Measurements from ENCODE around the gene DOCK10. TPM values are rescaled to one million over a fixed set of nuclear protein-coding genes. Genes with fewer than 3 reads are reported as not detected.

Gene DOCK10
- total and polyA plus RNA-seq, 9 of the 15 experiments (the other 6 are each of a cell fraction or from before 2014, with no cell fraction given) = 0.01 to 0.87 (median 0.18) TPM

DNA sequence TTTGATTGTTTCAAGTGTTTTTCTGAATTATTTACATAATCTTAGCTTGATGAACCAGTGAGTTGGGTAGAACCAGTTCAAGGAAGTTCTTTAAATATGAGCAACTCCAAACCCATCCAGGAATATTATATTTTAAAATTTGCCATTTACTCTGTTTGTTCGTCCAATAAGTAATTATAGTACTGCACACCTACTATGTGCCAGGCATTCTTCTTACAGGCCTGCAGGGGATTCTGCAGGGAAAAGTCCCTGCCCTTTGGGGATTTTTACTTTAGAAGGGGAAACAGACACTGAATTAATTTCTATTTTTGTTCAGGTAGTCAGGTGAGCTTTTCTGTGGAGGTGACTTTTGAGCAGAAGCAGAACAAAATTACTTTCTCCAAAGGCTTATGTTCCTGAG, 146.9 kb downstream of the DOCK10 start (continued):
- TF ChIP-seq MYNN (IDR thresholded peaks at IDR 0.05) = no peak
- TF ChIP-seq MYNN (CRISPR knock-in tag; IDR thresholded peaks at IDR 0.05) = no peak
- TF ChIP-seq ZNF239 (CRISPR knock-in tag; IDR thresholded peaks at IDR 0.05) = no peak
- no peak for TF ChIP-seq SMARCB1 (IDR thresholded peaks at IDR 0.05; ENCODE audit: insufficient read length, low read depth)

DNA sequence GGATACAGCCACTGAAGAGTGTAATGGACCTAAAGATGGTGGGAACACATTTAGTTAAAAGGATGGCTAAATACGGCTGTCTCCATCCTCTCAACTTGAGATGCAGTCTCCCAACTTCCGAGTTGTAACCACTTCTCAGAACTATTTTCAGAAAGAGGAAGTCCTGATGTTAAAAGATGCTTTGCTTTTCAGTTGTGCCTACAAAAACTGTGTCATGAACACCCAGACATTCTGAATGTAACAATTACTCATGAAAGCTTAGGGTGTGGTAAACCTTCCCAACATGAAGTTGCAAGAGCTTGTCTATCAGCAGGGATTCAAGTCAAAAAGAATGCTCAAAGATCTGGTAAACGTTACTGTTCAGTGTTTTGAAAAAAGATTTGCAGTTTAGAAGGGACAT, 147.9 kb downstream of the DOCK10 start:
- no peaks in the 10 kb centered on the region for H3K27me3 ChIP-seq (ENCODE audit: control insufficient read depth in 2 of 2, insufficient read depth in 2 of 2, low read length in 2 of 2)
- H3K27ac ChIP-seq (ENCODE audit: extremely low read depth, low read depth, low read length) = no peak overlapping the region
- no peaks in the 10 kb centered on the region for H3K9me1 ChIP-seq (ENCODE audit: control insufficient read depth, insufficient read depth, low read length)
- no peak overlapping the region for H3K9ac ChIP-seq (ENCODE audit: insufficient read depth in 1 of 2, low read depth in 2 of 2, low read length in 2 of 2)
- CTCF ChIA-PET (ENCODE audit: low intra/inter-chr PET ratio) = no interaction called here
- H3K36me3 ChIP-seq (ENCODE audit: control insufficient read depth, insufficient read depth, low read length) = no peaks in the 10 kb centered on the region
- H3K4me3 ChIP-seq = no peak overlapping the region
- intact Hi-C loops (cut with micrococcal nuclease) = no loop called here
- ATAC-seq (no peak), FAIRE-seq (no peak), DNase-seq (ENCODE audit: extremely low read depth in 1 of 4, low spot score in 3 of 4) (no peak)
- H3K4me2 ChIP-seq (ENCODE audit: insufficient read depth, low read length) = no peak overlapping the region
- H3K79me2 ChIP-seq (ENCODE audit: control insufficient read depth, insufficient read depth, low read length) = no peaks in the 10 kb centered on the region
- H3K4me1 ChIP-seq (replicated peaks in 1 of 2; ENCODE audit: control insufficient read depth in 2 of 2, insufficient read depth in 2 of 2, low read length in 2 of 2) = no peaks in the 10 kb centered on the region
- POLR2A ChIA-PET = no interaction called here
- in situ Hi-C loops (cut with MboI) = no loop called here
- H4K20me1 ChIP-seq (replicated peaks; ENCODE audit: control insufficient read depth, insufficient read depth, low read length) = no peaks in the 10 kb centered on the region
- WGBS (ENCODE audit: insufficient coverage, low coverage, missing lambda C conversion rate) = 0% methylated on average over 3 of the region's 3 CpGs
- no peak overlapping the region for H2AFZ ChIP-seq (ENCODE audit: low read depth, low read length)
- H3K9me3 ChIP-seq (replicated peaks; ENCODE audit: control insufficient read depth, insufficient read depth, low read depth, low read length) = no peaks in the 10 kb centered on the region
- no TSS peak for BruUV-seq (replicated peaks)
- TF ChIP-seq TCF7 (IDR thresholded peaks at IDR 0.05; ENCODE audit: borderline replicate concordance) (no peak), ZNF699 (CRISPR knock-in tag; IDR thresholded peaks at IDR 0.05; ENCODE audit: insufficient replicate concordance) (no peak), ZNF507 (tag; conservative IDR thresholded peaks at IDR 0.05) (no peak), EP400 (IDR thresholded peaks at IDR 0.05) (no peak), GTF2A2 (tag; IDR thresholded peaks at IDR 0.05) (no peak)
- TF ChIP-seq, protein P1, sequence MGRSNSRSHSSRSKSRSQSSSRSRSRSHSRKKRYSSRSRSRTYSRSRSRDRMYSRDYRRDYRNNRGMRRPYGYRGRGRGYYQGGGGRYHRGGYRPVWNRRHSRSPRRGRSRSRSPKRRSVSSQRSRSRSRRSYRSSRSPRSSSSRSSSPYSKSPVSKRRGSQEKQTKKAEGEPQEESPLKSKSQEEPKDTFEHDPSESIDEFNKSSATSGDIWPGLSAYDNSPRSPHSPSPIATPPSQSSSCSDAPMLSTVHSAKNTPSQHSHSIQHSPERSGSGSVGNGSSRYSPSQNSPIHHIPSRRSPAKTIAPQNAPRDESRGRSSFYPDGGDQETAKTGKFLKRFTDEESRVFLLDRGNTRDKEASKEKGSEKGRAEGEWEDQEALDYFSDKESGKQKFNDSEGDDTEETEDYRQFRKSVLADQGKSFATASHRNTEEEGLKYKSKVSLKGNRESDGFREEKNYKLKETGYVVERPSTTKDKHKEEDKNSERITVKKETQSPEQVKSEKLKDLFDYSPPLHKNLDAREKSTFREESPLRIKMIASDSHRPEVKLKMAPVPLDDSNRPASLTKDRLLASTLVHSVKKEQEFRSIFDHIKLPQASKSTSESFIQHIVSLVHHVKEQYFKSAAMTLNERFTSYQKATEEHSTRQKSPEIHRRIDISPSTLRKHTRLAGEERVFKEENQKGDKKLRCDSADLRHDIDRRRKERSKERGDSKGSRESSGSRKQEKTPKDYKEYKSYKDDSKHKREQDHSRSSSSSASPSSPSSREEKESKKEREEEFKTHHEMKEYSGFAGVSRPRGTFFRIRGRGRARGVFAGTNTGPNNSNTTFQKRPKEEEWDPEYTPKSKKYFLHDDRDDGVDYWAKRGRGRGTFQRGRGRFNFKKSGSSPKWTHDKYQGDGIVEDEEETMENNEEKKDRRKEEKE (IDR thresholded peaks at IDR 0.05; ENCODE audit: borderline replicate concordance in 1 of 2, control insufficient read depth in 1 of 2, low read depth in 2 of 2, low read length in 1 of 2) = no peak
- TF ChIP-seq, protein P2, sequence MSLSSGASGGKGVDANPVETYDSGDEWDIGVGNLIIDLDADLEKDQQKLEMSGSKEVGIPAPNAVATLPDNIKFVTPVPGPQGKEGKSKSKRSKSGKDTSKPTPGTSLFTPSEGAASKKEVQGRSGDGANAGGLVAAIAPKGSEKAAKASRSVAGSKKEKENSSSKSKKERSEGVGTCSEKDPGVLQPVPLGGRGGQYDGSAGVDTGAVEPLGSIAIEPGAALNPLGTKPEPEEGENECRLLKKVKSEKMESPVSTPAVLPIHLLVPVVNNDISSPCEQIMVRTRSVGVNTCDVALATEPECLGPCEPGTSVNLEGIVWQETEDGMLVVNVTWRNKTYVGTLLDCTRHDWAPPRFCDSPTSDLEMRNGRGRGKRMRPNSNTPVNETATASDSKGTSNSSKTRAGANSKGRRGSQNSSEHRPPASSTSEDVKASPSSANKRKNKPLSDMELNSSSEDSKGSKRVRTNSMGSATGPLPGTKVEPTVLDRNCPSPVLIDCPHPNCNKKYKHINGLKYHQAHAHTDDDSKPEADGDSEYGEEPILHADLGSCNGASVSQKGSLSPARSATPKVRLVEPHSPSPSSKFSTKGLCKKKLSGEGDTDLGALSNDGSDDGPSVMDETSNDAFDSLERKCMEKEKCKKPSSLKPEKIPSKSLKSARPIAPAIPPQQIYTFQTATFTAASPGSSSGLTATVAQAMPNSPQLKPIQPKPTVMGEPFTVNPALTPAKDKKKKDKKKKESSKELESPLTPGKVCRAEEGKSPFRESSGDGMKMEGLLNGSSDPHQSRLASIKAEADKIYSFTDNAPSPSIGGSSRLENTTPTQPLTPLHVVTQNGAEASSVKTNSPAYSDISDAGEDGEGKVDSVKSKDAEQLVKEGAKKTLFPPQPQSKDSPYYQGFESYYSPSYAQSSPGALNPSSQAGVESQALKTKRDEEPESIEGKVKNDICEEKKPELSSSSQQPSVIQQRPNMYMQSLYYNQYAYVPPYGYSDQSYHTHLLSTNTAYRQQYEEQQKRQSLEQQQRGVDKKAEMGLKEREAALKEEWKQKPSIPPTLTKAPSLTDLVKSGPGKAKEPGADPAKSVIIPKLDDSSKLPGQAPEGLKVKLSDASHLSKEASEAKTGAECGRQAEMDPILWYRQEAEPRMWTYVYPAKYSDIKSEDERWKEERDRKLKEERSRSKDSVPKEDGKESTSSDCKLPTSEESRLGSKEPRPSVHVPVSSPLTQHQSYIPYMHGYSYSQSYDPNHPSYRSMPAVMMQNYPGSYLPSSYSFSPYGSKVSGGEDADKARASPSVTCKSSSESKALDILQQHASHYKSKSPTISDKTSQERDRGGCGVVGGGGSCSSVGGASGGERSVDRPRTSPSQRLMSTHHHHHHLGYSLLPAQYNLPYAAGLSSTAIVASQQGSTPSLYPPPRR (CRISPR knock-in tag; IDR thresholded peaks at IDR 0.05; ENCODE audit: borderline replicate concordance) = no peak
- TF ChIP-seq, protein P3, sequence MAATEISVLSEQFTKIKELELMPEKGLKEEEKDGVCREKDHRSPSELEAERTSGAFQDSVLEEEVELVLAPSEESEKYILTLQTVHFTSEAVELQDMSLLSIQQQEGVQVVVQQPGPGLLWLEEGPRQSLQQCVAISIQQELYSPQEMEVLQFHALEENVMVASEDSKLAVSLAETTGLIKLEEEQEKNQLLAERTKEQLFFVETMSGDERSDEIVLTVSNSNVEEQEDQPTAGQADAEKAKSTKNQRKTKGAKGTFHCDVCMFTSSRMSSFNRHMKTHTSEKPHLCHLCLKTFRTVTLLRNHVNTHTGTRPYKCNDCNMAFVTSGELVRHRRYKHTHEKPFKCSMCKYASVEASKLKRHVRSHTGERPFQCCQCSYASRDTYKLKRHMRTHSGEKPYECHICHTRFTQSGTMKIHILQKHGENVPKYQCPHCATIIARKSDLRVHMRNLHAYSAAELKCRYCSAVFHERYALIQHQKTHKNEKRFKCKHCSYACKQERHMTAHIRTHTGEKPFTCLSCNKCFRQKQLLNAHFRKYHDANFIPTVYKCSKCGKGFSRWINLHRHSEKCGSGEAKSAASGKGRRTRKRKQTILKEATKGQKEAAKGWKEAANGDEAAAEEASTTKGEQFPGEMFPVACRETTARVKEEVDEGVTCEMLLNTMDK (IDR thresholded peaks at IDR 0.05; ENCODE audit: borderline replicate concordance, insufficient read depth, low read depth, low read length, poor library complexity, severe bottlenecking) = no peak

Measured in K562 (cell line).